NCI-H748 treated with DMSO at 0.1 percent for 48 hours (cell line): ENCODE measurements around the gene PLEK.
A peak's percentile ranks its signal among the peaks of the same experiment; 100 is the strongest.
"Not testable (repeated sequence)": the region's sequence is repeated elsewhere in the genome, so short reads cannot be mapped to it uniquely, and the experiment has no call there.

Source experiments
- DNase-seq: peaks from one replicate; lab custom pipeline; 2025; lab: John Stamatoyannopoulos, UW

PLEK gene

GRCh38 chr2:68352651-68353391, 12.3 kb upstream of the PLEK start:
- DNase-seq, result no peak

DNA sequence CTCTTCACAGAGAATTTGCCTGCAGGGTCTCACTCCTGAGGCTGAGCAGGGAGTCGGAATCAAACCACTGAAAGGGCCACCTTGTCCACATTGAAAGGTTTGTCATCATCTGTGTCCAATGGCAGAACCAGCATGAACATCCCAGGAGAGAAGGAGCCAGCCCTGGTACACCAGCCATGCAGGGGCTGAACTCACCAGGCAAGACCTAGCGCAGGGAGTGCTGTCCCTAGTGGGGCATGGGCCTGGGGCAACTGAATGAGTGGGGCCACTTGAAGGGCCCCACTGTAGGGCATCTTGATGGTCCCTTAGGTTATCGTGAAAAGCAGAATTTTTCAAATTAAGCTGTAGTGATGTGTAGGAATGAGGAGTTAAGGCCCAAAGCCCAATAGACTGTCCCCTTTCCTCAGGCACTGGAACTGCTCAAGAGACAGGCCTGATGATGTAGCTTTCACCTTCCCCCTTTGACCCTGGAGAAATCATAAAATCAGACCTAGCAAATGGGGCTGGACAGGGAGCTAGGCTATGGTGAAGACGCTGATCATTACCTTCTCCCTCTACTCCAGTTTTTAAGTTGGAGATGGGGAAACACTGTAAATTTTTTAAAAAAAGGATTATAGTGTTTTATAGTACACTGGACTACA, 8.4 kb upstream of the PLEK start:
- no peak for DNase-seq

DNA sequence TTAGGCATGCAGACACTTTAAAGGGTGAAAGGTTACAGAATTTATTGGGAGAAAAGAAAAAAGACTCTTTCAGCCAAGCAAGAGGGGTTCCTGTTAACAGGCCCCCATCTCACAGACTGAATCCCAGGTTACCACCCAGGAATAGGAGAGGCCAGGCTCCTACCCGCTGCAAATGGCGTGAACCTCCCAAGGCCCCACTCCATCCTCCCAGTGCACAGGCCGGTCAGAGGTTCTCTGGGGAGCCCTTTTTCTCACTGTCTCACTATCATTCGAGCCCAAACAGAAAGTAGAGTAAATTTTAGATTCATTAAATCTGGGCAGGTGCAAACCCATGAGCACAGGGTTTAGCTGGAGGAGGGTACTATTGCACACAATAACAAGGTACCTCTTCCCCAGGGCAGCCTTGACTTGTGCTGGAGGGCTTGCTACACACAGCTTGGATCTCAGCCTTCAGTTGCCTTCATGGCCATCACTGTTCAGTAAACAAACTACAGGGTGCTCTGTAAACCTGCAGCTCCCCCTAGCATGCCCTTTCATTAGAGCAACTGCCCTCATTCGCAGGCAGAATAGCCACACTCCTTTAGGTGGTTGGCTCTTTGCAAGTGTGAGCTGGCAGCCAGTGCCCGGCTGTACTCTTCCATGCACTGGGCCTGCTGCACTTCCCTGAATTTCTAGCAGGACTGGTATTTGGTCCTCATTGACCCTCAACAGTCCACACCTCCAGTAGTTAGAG, 7.3 kb upstream of the PLEK start:
- DNase-seq, result no peak

- DNase-seq, result no peak
Observed at GRCh38 chr2:68359889-68360288, 5.2 kb upstream of the PLEK start.

GRCh38 chr2:68362069-68362468, 3.0 kb upstream of the PLEK start:
- peak; percentile 56 for DNase-seq

DNA sequence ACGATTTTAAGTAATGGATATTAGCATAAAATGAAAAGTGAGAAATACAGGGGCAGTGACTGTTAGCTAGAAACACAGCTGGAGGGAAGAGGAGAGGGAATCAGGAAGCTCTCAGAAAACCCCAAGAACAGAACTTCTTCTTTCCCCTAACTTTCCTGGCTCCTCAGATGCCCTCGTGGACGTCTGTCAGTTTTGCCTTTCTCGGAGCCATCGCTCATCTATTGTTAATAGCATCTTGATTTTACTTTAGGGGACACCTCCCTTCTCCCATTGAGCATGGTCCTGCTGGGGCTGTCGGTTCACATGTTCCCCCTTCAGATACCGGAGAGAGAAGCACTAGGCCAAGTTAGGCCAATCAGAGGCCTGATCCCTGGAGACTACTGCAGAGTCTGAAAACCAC, 2.3 kb upstream of the PLEK start:
- no peak for DNase-seq

DNA sequence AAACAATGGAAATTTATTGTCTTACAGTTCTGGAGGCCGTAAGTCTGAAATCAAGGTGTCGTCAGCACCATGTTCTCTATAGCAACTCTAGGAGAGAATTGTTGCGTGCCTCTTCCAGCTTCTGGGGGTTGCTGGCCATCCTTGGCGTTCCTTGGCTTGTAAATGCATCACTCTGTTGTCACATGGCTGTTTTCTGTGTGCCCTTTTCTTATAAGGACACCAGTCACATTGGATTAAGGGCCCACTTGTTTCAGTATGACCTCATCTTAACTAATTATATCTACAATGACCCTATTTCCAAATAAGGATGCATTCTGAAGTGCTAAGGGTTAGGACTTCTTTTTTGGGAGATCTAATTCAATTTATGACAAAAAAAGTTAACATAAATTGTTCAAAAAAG, 1.4 kb upstream of the PLEK start:
- no peak for DNase-seq

- DNase-seq, result no peak
Observed at GRCh38 chr2:68366083-68366560, 1.0 kb downstream of the PLEK start.

DNA sequence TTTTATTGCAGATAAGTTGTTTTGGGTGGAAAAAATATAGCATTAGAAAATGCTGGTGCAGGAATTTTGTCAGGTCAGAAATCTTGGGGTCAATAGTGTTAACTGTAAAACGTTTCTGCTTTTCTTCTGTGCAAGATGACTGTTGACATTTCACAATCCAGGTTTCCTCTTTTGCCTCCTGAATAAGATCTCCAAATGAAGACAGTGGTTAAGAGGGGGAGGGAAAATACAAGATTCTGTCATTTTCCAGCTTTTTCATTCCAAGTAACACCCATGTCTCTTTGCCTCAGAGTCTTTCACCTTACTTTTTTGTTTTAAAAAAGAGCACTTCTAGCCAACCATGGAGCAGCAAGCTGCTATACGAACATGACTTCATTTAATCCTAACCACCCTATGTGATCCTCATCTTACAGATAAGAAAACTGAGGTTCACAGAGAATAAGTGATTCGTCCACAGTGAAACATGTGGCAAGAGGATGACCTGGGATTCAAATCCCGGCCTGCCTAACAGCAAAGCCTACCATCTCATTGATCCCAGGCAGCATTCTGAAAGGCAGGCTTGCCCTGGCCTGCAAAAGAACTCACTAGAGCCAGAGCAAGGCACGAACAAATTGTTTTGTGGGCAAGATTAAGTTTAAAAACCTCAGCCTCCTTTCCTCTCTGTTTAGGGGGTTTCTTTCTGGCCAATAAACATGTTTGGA, 3.0 kb downstream of the PLEK start:
- no peak for DNase-seq

GRCh38 chr2:68368654-68369336, 3.7 kb downstream of the PLEK start:
- no peak for DNase-seq

- no peak for DNase-seq
Observed at GRCh38 chr2:68369337-68369734, 4.3 kb downstream of the PLEK start.

- DNase-seq, result no peak
Observed at GRCh38 chr2:68371138-68371537, 6.1 kb downstream of the PLEK start.

GRCh38 chr2:68371581-68371980, 6.5 kb downstream of the PLEK start:
- DNase-seq, result no peak

- DNase-seq, result no peak
Observed at GRCh38 chr2:68372485-68372884, 7.4 kb downstream of the PLEK start.

GRCh38 chr2:68374184-68374583, 9.1 kb downstream of the PLEK start:
- no peak for DNase-seq

- DNase-seq, result no peak
Observed at GRCh38 chr2:68375582-68375981, 10.5 kb downstream of the PLEK start.

- DNase-seq, result no peak
Observed at GRCh38 chr2:68377137-68377780, 12.2 kb downstream of the PLEK start.

GRCh38 chr2:68378779-68379178, 13.7 kb downstream of the PLEK start:
- DNase-seq, result not testable (repeated sequence)

DNA sequence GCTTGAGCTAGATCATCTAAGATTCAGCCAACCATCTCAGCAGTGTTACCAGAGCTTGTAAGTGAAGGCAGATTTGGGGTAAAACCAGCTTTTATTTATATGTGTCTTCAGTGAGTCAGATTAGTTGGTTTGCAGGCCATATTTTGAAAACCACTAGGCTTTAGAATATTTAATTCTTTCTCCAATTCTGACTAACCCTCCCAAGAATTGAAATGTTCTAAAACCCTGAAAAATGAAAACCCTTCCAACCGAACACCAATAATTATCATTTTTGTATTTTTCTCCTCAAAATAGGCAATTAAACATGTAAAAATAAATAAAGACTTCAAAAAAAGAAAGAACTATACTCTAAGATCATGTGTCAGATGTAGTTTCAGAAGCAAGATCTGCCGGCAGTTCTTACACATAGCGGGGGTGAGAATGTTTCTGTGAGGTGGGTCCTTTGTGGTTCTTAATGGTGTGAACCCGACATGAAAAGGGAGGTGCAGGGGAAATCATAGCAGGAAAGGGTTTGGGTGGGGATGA, 14.2 kb downstream of the PLEK start:
- no peak for DNase-seq

DNA sequence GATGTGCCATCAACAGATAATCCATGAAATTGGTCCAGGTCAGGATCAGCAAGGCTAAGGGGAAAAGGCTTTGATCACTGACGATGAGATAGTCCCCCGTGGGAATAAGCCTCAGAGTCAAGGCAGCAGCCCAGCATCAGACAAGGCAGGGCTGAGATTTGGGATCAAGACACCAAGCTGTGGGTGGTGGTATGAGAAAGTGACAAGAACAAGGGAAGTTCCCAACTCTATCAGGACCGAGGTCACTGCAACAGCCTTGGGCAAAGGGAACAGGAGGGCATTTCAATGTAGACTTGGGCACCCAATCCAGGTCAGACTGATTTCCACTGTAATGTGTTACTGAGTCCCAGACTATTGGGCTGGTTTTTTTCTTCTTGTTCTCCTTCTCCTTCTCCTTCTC, 18.7 kb downstream of the PLEK start:
- no peak for DNase-seq

- DNase-seq, result no peak
Observed at GRCh38 chr2:68384485-68385107, 19.5 kb downstream of the PLEK start.
